HG02943 (cell line): ENCODE results near the gene RAB11FIP5.
"Not testable (repeated sequence)": the region's sequence is repeated elsewhere in the genome, so short reads cannot be mapped to it uniquely, and the experiment has no call there.

Experiments used
- ATAC-seq: cut with Tn5 transposase; IDR thresholded peaks from one replicate; pipeline ENCODE4 v1.9.1; 2021; ENCODE audit warnings: mild to moderate bottlenecking, low read depth, moderate library complexity; ENCODE audit not compliant: unreplicated experiment

Gene RAB11FIP5

DNA sequence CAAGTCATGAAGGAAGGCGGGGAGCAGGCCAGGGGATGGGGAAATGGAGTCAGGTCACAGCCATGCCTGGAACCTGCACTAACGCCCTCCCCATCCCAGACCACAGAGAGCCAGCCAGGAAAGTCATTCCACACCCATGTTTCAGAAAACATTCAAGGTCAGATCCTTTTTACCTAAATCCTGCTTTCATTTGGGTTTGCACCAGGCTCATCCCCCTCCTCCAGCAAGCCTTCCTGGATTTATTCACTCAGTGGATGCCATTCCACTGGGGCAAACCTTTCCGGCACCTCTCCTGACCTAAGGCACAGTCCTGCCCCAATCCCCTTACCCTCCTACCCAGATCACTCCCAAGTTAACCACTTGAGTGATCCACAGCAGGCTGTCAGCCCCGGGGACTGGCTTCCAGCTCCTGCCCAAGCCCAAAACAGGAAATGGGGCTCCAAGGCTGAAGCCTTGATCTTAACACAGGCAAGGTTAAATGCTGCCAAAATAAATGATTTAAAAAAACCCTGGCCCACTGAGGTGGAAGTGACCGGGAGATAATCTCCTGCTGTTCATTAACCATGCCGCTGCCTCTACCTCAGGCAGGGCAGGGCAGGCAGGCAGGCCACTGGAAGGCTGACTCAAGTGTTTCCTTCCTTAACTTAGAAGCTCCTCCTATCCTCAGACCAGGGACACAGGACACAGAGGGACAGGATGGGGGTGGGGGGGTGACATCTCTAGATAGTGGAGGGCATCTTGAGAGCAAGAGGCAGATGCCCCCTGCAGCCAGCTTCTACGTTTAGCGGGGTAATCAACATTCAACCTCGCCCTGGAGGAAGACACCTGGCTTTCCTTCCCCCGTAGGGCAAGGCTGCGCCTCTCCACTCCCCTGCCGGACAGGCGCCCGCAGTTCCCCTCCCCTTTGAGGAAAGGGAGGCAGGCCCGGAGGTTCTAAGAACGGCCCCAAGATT lies 1.4 kb downstream of the RAB11FIP5 start:
- no peak for ATAC-seq

DNA sequence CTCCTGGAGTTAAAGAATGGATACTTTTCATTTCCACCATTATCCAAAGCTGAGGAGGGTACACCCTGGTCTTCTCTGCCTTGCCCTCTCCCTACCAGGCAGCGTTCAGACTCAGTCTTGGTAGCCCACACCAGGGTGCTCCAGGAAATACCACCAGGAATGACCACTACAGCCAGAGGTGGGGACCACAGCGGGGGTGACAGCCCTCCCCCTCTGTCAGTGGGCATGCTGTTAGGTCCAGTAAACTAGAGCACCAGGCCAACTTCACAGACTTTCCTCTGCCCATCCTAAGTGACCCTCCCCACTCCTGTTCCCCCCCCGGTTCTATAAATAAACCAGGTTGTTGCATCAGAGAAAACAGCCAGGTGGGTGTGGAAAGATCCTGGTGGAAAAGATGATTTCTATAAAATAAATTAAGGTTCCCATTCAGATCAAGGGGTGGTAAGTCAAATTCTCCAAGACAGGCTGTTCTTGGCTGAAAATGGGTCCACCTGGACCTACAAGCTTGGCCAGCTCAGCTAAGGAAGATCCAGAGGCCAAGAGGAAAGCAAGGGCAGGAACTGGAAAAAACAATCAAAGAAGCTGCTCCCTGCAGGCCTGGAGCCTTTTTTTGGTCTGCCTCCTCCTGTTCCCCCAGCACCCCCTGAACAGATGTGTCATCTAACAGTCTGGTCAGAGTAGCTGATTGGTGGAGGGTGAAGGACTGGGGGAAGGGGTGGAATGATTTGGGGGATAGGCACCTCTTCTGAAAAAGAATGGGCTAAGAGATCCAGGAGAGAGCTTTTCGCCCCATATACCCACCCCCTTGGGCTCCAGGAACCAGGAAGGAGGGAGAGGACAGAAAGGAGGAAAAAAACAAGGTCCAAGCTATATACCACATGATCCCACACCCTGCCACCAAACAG lies 2.3 kb downstream of the RAB11FIP5 start:
- ATAC-seq, result no peak

DNA sequence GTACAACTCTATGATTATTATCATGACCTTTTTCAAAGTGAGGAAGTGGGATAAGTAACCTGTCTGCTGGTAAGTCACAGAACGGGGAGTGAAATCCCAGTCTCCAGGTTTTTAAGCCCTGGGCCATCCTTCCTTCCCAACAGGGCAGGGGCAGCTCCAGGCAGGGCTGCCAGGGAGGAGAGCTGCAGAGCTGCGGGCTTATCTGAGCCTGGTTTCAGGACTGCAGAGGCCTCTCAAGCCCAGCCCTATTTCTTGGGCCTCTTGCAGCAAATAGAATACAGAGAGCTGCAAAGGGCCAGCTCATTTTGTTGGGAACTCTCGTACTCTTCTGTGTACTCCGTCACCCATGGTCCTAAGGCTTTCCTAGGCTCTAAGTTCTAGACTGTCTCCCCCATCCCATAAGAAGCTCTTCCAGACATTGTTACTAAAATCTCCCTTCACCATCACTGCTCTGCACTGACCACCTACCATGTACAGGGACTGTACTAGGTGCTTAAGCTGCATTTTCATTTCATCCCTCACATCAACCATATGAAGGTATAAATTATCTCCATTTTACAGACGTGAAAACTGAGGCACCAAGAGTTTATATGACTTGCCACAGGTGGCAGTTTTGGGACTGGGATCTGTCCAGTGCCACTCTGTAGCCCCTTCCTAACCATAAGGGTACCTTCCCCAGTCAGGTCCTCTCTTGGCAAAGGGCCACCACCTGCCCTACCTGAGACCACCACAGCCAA lies 3.1 kb downstream of the RAB11FIP5 start:
- no peak for ATAC-seq

DNA sequence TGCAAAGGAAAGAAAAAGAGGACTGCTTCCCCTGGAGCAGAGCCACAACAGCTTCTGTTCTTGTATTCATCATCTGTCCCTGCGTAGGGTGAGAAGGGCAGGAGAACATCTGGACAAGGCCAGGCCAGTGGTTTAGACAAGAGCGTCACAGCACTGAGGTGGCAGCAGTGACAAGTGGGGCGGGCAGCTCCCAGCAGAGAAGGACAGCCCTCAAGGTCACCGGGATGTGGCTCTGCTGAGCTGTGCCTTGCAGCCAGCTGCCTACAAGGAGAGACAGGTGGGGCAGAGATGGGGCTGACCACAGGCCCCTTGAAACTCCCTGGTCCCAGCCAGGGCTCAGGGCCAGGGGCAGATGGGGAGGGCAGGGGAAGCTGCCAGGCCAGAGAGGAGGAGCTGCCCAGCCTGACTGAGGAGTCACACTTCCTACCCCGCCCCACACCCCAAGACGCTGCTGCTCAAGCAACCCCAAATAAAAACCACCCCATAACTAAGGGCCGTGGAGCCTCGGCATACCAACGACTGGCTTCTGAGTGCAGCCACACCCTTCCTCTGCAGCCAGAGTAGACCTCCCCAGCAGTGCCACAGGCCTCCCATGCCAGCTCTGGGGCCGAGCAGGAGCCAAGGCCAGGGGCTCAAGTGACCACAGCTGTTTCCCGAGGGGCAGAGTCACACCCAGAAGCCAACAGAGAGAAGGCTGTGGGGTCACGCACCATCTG lies 5.4 kb downstream of the RAB11FIP5 start:
- no peak for ATAC-seq

DNA sequence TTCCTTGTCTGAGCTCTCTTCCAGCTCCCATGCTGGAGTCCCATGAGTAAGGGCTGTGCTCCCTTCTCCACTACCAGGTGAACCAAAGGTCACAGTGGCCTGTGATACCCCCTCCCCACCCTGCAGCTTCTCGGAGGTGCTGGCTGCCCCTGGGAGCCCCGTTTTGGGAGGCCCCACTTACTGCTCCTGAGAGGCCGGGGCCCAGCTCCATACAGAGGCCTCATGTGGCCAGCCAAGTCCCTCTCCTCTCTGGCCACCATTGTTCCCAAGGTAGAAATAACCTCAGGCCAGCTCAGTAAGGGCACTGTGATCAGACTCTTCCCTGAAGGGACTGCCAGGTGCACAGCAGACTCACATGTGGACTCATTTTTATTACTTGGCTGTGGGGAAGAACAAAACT lies 6.0 kb downstream of the RAB11FIP5 start:
- ATAC-seq, result no peak

DNA sequence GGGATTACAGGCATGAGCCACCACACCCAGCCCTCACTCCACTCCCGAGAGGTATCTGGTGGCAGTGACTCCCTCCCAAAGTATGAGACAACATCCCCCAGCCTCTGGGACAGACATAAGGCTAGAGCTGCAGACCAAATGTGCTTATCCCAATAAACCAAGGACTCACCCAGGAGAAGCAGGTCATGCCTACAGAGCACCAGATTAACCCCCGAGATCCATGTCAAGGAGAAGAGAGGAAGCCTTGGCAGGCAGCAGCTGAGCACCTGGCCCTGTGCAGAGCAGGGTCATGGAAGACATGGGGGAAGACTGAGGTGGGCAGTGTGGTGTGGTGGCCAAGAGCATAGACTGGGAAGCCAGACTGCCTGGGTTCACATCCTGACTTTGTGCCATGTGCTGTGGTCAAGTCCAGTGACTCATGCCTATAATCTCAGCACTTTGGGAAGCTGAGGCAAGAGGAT lies 7.2 kb downstream of the RAB11FIP5 start:
- ATAC-seq, result no peak

DNA sequence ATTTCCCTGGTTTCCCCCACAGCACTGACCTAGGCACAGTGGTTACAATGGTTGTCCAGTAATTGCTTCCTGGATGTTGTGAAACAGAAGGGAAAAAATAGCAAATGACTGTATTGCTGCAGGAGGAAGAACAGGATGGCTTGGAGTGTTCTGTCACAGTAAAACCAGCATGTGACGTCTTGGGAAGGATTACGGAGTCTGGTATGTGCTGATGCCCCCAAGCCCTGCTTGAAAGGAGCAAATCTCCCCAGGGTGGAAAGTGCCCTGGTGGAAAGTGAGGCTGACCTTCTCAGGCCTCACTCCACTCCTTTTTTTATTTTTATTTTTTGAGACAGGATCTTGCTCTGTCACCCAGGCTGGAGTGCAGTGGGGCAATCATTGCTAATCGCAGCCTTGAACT lies 7.8 kb downstream of the RAB11FIP5 start:
- ATAC-seq, result no peak

DNA sequence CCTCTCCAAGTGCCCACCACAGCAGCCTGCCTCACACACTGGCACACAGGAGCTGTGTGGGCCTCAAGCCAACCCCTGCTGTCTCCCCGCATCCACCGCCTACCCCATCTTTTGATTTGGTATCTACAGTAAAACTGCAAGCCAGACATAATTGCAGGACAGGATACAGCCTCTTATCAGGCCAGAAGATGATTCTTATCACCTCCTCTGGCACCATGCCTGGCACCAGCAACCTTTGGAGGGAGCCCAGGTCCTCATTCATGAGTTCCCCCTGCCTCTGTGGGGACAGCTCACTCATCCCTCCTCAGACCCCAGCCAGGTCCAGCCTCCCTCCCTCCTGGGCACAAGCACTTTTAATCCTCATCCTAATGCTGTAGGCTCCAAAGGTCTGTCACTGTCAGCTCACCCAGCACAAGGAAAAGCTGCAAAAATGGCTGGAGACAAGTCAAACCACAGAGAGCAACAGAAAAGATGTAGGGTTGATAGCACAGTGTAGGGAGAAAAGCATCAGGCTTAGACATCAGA lies 9.7 kb downstream of the RAB11FIP5 start:
- ATAC-seq, result no peak

DNA sequence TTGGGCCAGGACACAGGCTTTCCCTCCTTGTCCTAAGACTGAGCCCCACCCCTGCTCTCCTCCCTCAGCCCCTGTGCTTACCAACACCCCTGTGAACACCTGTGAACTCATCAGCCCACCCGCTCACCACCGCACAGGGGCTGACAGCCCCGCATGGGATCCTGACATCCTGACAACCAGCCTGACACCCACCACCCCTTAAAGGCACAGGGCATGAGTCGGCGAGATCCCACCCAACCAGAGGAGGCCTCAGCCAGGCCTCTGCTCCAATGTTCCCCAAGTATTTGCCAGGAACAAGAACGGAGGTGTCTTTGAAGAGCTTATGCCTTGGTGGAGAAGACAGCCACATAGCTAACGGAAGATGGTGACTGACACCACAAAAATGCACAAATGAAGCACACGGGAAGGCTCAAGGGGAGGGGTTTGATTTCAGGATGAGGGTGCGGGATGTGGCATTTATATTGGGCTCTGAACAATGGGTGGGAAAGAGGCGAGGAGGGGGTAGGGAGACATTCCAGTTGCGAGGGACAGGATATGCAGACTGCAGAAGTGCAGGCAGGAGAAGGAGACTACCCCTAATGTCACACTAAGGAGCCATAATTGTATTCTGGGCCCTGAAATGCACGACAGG lies 11.0 kb downstream of the RAB11FIP5 start:
- ATAC-seq, result no peak

DNA sequence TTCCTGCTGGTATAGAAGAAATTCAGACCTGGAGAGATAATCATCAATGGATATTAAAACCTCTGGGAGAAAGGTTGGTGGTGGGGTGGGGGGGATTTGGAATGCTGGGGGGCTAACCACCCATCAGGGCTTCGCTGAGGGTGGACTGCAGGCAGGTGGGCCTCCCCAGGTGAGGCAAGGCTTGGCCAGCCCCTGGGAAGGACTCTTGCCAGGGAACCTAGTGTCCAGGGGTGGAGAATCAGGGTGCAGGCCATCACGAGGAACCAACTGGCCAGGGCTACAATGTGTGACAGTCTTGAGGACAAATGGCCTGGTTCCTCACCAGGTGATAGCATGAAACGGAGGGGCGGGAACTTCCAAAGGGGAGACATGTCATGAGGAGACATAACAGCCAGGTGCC lies 11.8 kb downstream of the RAB11FIP5 start:
- no peak for ATAC-seq

DNA sequence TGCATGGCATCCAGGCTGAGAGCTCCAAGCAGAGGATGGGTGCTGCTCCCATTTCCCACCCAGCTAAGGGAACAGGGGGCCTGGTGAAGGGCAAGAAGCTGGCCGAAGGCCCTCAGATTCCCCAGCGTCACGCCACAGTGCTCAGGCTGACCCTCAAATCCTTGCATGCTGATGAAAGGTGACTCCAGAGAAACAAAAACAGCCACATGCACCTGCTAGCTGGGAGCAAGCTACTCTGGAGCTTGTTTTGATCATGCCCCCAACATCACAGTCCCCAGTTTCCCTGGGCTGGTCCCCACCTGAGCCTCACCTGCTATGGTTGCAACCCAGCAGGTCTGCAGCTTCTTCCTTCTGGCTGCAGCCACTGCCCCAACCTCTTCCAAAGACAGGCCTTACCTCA lies 13.3 kb downstream of the RAB11FIP5 start:
- ATAC-seq, result no peak

DNA sequence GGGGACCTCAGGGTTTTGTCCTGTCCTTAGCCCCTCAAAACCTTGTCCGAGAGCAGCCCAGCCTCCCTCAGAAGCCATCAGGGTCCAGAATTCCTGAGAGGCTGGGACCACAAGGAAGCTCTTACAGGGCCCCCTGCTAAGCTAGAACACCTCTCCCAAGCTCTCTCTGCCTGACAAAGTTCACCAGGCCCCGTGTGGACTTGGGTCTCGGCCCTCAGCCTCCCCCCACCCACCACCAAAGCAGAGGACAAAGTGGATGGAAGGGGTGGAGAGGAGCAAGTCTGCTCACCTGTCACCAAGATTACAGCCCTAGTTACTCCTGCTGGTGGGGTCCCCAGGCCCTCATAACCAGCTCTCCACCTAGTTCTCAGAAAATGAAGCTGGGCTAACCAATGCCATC lies 16.8 kb downstream of the RAB11FIP5 start:
- ATAC-seq, result no peak

DNA sequence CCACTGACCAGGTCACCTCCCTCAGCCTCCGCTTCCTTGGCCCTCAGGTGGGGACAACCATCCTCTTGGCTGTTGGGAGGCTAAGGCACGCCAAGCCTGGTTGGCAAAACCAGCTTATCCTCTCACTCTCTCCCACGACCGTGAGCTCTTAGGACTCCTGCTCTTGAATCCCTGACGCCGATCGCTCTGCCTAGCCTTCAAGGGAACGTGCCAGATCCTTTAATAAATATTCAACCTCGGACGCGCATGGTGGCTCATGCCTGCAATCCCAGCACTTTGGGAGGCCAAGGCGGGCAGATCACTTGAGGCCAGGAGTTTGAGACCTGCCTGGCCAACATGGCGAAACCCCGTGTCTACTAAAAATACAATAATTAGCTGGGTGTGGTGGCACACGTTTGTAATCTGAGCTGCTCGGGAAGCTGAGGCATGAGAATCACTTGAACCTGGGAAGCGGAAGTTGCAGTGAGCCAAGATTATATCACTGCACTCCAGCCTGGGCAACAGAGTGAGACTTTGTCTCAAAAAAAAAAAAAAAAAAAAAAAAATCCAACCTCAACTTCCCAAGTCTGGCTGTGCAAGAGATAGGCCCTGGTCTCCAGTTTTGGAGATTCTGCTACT lies 19.0 kb downstream of the RAB11FIP5 start:
- not testable (repeated sequence) for ATAC-seq

DNA sequence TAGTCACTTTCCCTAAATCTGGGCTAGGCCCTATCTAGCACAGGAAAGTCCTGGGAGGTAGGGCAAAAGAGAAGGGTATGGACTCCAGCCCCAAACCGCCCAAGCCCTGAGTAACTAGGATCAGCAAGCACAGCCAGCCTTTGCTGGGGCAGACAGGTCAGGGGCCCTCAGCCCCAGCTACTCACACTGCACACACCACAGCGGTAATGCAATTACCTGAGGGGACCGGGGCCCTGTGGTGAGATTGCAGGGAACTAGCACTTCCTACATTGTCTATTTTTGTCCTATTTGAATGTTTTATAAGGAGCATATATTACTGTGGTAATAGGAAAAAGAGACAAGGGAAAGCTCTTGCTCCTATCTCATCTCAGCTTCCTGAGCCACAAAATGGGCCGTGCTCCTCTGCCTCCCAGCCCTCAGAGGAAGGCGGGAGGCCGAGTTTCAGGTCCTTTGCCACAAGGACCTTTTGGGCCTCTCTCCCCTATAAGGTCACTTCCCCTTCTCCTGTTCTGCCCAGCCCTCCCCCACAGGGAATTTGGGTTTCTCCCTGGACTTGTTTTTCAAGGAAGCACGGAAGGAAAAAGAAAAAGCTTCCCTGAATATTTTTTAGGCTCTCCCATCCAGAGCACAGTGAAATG lies 20.5 kb downstream of the RAB11FIP5 start:
- no peak for ATAC-seq

DNA sequence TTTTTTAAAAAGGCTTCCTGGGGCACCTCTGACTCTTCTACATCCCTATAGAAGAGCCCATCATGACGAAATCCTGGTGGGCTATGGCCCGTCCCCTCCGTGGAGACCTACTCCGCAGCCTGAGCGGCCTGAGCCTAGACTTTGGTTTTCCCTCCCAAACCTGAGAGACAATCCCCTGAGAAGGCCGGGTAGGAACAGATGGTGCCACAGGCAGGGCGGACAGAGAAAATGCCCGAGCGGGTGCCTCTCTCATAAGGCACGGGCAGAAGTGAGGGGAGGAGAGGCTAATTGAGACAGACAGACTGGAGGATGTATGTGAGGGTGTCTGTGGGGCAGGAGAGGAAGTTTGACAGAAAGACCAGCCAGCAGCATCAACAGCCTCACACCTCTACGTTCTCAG lies 21.1 kb downstream of the RAB11FIP5 start:
- ATAC-seq, result no peak

DNA sequence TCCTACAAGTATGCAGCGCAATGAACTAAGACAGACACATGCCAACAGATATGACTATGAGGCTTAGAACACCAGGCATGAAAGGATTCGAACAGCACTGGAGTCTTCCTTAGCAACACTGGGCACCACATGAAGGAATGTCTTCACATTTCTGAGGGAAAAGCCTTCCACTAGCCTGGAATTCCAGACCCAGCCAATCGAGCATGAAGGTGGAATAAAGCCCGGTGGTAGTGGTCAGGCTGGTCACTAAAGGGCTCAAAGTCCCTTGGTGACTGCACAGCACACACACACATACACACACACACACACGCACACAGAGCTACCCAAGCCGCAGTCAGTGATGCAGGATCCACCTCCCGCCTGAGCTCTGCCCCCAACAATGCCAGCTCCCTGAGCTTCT lies 21.6 kb downstream of the RAB11FIP5 start:
- ATAC-seq, result no peak

DNA sequence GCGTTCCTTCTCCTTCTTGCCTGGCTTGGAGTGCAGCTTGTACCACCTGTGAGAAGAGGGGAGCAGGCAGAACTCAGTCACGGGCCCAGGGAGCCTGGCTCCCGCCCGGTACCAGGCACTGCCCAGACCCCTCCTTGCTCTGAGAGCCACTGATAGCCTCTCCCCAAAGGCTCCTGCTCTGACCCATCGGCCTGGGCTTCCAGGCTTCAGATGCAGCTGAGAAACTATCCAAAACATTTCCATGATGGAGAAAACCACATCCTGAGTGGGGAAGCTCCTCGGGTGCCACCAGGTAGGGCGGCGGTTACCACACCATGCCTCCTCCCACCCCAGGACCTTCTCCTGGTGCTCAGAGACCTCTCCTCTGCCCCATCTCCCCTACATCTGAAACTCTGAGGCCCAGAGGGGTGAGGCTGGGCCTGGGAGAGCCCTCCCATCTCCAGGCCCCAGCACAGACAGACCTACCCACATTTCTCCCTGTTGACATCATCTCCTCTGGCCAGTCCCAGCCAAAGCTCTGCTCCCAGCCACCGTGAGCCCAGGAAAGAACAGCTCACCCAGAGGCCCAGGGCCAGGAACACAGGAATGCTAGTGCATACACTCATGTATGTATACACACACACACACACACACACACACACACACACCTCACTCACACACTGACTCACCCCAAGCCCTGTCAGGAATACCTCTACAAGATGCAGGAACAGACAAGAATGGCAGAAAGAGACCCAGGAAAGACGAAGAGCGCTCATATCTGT lies 23.3 kb downstream of the RAB11FIP5 start:
- no peak for ATAC-seq

DNA sequence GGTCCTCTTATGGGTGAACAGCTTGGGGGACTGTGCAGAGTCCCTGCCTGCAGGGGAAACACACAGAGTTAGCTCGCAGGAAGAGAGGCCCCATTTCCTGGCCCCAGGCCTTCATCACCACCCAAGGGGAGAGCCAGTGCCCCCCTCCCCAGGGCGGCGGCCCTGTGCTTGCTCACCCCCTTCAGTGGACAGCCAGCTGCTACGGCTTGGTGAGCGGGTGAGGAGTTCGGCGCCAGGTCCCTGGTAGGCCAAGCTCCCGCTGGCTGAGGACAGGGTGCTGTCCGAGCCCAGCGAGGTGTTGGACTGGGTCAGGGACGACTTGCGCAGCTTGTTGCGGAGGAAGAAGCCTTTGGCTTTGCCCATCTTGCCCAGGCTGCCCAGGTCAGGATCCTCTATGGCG lies 24.0 kb downstream of the RAB11FIP5 start:
- no peak for ATAC-seq
